K562 (cell line): Measurements from ENCODE around the gene IFFO2. TPM values are rescaled to one million over a fixed set of nuclear protein-coding genes. Genes with fewer than 3 reads are reported as not detected.

Experiments
- ATAC-seq: fragments of 200-7000 bp; cut with Tn5 transposase; 3 replicates; pipeline ENCODE4 v1.9.1; 2020; ENCODE audit warnings: moderate library complexity
- BruUV-seq: library from RNA; stranded (reverse); fragments of 400-500 nt; replicated peaks from 2 replicates; lab custom pipeline; 2021; lab: Mats Ljungman, UMichigan
- CTCF ChIA-PET: fragments of 300-600 bp; formaldehyde crosslinking; extraction: SDS; loops from one replicate; lab custom pipeline; 2021; ENCODE audit warnings: low intra/inter-chr PET ratio; lab: Yijun Ruan, JAX
- POLR2A ChIA-PET: fragments of 300-600, 350-650 bp; sonication (Branson Sonifier 250); formaldehyde crosslinking; extraction: SDS; loops from one replicate; lab custom pipeline; 2021; ENCODE audit warnings: antibody characterized with exemption, inconsistent platforms; lab: Yijun Ruan, JAX
- DNase-seq, 4 experiments: peaks; one replicate each; pipeline versions ENCODE4 v3.0.0 to v3.0.0-alpha.2; 2011 to 2018; ENCODE audit warnings: low spot score in 3 of 4, mixed read lengths in 3 of 4; ENCODE audit errors: extremely low read depth in 1 of 4
- FAIRE-seq: peaks from 2 replicates; lab custom pipeline; 2011; peaks lifted over from hg19 to GRCh38; lab: Jason Lieb, UNC
- H2AFZ ChIP-seq: 2 replicates; pipeline ENCODE4 v1.6.0; 2011; ENCODE audit warnings: low read depth, low read length, control low read depth, inconsistent platforms
- H3K27ac ChIP-seq: fragments of 200-600 bp; 3 replicates; pipeline ENCODE4 v1.8.0; 2011; ENCODE audit warnings: low read depth, mild to moderate bottlenecking, control low read depth, inconsistent platforms, low read length, moderate library complexity, mixed read lengths; ENCODE audit errors: extremely low read depth
- H3K27me3 ChIP-seq, 2 experiments: fragments of 300-600 bp in 1 of 2; 2 replicates in 1 of 2; 3 replicates in 1 of 2; pipeline versions ENCODE4 v1.6.0 to v1.8.0; 2011; ENCODE audit warnings: inconsistent platforms in 2 of 2, low read length in 2 of 2, mild to moderate bottlenecking in 1 of 2, mixed read lengths in 1 of 2, moderate library complexity in 1 of 2; ENCODE audit not compliant: control insufficient read depth in 2 of 2, insufficient read depth in 2 of 2
- H3K36me3 ChIP-seq: fragments of 300-600 bp; 3 replicates; pipeline ENCODE4 v1.8.0; 2011; ENCODE audit warnings: mild to moderate bottlenecking, low read length, inconsistent platforms; ENCODE audit not compliant: control insufficient read depth, insufficient read depth
- H3K4me1 ChIP-seq, 2 experiments: fragments of 200-600 bp in 1 of 2; replicated peaks in 1 of 2; 2 replicates in 1 of 2; 3 replicates in 1 of 2; pipeline versions ENCODE4 v1.5.1 to v1.8.0; 2011; ENCODE audit warnings: inconsistent platforms in 2 of 2, low read length in 2 of 2, mild to moderate bottlenecking in 1 of 2, mixed read lengths in 1 of 2, moderate library complexity in 1 of 2; ENCODE audit not compliant: control insufficient read depth in 2 of 2, insufficient read depth in 2 of 2
- H3K4me2 ChIP-seq: 2 replicates; pipeline ENCODE4 v1.6.1; 2011; ENCODE audit warnings: low read length, control low read depth, inconsistent platforms, mixed read lengths; ENCODE audit not compliant: insufficient read depth
- H3K4me3 ChIP-seq: fragments of 200-600 bp; sonication (generic), shearing (Covaris generic); 2 replicates; pipeline ENCODE4 v1.5.1; 2016; ENCODE audit warnings: control low read depth, inconsistent platforms
- H3K79me2 ChIP-seq: fragments of 200-600 bp; 3 replicates; pipeline ENCODE4 v1.8.0; 2011; ENCODE audit warnings: low read length, inconsistent platforms; ENCODE audit not compliant: control insufficient read depth, insufficient read depth
- H3K9ac ChIP-seq, 2 experiments: 2 replicates each; pipeline versions ENCODE4 v1.6.0 to v1.6.1; 2011; ENCODE audit warnings: low read depth in 2 of 2, low read length in 2 of 2, control low read depth in 1 of 2, inconsistent platforms in 1 of 2, mild to moderate bottlenecking in 1 of 2, mixed read lengths in 1 of 2; ENCODE audit not compliant: insufficient read depth in 1 of 2
- H3K9me1 ChIP-seq: one replicate; pipeline ENCODE4 v1.6.0; 2011; ENCODE audit warnings: inconsistent platforms, mild to moderate bottlenecking, low read length, moderate library complexity; ENCODE audit not compliant: control insufficient read depth, insufficient read depth
- H3K9me3 ChIP-seq: replicated peaks from 2 replicates; pipeline ENCODE4 v1.5.1; 2011; ENCODE audit warnings: low read depth, low read length, inconsistent platforms; ENCODE audit not compliant: control insufficient read depth, insufficient read depth
- H4K20me1 ChIP-seq: replicated peaks from 2 replicates; pipeline ENCODE4 v1.6.1; 2011; ENCODE audit warnings: low read length, inconsistent platforms, mixed read lengths; ENCODE audit not compliant: control insufficient read depth, insufficient read depth
- FOSL1 ChIP-seq: fragments of 200-800 bp; sonication (Bioruptor generic); conservative IDR thresholded peaks from 2 replicates; pipeline ENCODE4 v1.6.1; 2016; ENCODE audit warnings: missing genetic modification characterization, missing compliant biosample characterization
- HDAC8 ChIP-seq: fragments of 450-650 bp; IDR thresholded peaks from 2 replicates; pipeline ENCODE4 v1.6.1; 2016; ENCODE audit warnings: mild to moderate bottlenecking, missing genetic modification characterization, moderate library complexity, missing compliant biosample characterization
- HDGF ChIP-seq: fragments of 450-650 bp; IDR thresholded peaks from 2 replicates; pipeline ENCODE4 v1.6.1; 2016
- HNRNPK ChIP-seq: fragments of 200-400 bp; formaldehyde crosslinking; IDR thresholded peaks from one replicate; pipeline ENCODE4 v1.6.1; 2018; ENCODE audit warnings: mild to moderate bottlenecking, low read depth, low read length; ENCODE audit not compliant: poor library complexity, severe bottlenecking
- RAD21 ChIP-seq, 2 experiments: fragments of 250-450 bp in 1 of 2; fragments of 450-650 bp in 1 of 2; sonication (Bioruptor Pico) in 1 of 2; formaldehyde crosslinking in 1 of 2; IDR thresholded peaks in 1 of 2; conservative IDR thresholded peaks in 1 of 2; 2 replicates each; pipeline versions ENCODE4 v1.4.0 to v1.8.0; 2020 to 2022; ENCODE audit warnings: mild to moderate bottlenecking in 2 of 2, moderate library complexity in 1 of 2
- SNRNP70 ChIP-seq: fragments of 200-400 bp; formaldehyde crosslinking; optimal IDR thresholded peaks from 2 replicates; pipeline ENCODE3; 2017; ENCODE audit warnings: low read depth, low read length
- TBL1XR1 ChIP-seq, 2 experiments: IDR thresholded peaks; 2 replicates each; pipeline ENCODE4 v1.6.1; 2012; ENCODE audit warnings: improper control_type of control experiment in 2 of 2, low read length in 2 of 2, mild to moderate bottlenecking in 1 of 2
- TRIM24 ChIP-seq, 2 experiments: fragments of 450-650 bp; IDR thresholded peaks; 2 replicates each; pipeline ENCODE4 v1.6.1; 2016
- TSHZ1 ChIP-seq: fragments of 250-450 bp; sonication (Bioruptor Pico); IDR thresholded peaks from 2 replicates; pipeline ENCODE4 v1.4.0; 2020; ENCODE audit warnings: mild to moderate bottlenecking, moderate library complexity
- ZNF143 ChIP-seq: sonication (generic); formaldehyde crosslinking; IDR thresholded peaks from 2 replicates; pipeline ENCODE4 v1.9.0; 2022; ENCODE audit warnings: mild to moderate bottlenecking, missing genetic modification reagents
- WGBS: fragments of 100-300 bp; shearing (Covaris generic); methylation state at CpG from one replicate; pipeline ENCODE4 v1.1.6; 2016; ENCODE audit warnings: low coverage, mixed read lengths; ENCODE audit not compliant: insufficient coverage; ENCODE audit errors: missing lambda C conversion rate; 5-methylcytosine and 5-hydroxymethylcytosine counted together
- in situ Hi-C: fragments of 300-500 bp; cut with MboI; formaldehyde crosslinking; loops from 4 replicates; pipeline ENCODE4 v1.15.0; 2018; ENCODE audit warnings: inconsistent platforms, mixed read lengths
- intact Hi-C: fragments of 100-400 bp; cut with micrococcal nuclease; formaldehyde crosslinking; loops from 2 replicates; pipeline ENCODE4 v1.14.2; 2022
- polyA plus RNA-seq, 8 experiments: library from polyadenylated mRNA; depleted of rRNA in 4 of 8; stranded (reverse) in 5 of 8; unstranded in 3 of 8; fragments of >200 nt; fragmentation: Nextera tagmentation in 2 of 8; fragmentation: Illumina TruSeq in 1 of 8; extraction: Ambion mirVana in 2 of 8; extraction: Trizol in 1 of 8; gene quantifications; 2 replicates each; pipeline versions ENCODE4 v1.2.1 to v1.2.3, GENCODE V29; 2011 to 2014; ENCODE audit warnings: inconsistent platforms in 1 of 8, missing spikeins in 1 of 8
- total RNA-seq, 7 experiments: library from RNA; depleted of rRNA in 6 of 7; stranded (reverse); fragments of >200 nt in 6 of 7; fragmentation: Illumina TruSeq in 2 of 7; extraction: Trizol in 2 of 7; gene quantifications; 2 replicates each; pipeline versions ENCODE4 v1.2.1 to v1.2.3, GENCODE V29; 2011 to 2021; ENCODE audit warnings: low replicate concordance in 1 of 7

The IFFO2 gene
- total and polyA plus RNA-seq, 9 of the 15 experiments (the other 6 are each of a cell fraction or from before 2014, with no cell fraction given), result 0.15 to 1.0 (median 0.44) TPM; not detected in 2

- no peak overlapping the region for H3K9ac ChIP-seq
- H2AFZ ChIP-seq, result no peak overlapping the region
- no peak for DNase-seq
- WGBS, result 21% methylated on average over 4 of the region's 4 CpGs
- H3K36me3 ChIP-seq, result peaks cover 12% of the 10 kb centered on the region; the same call in 1 of the 3 replicates
- in situ Hi-C loops, result loop anchor here (10.0 kb wide), 2 partner anchors 360 to 770 kb away; no protein-coding TSS in a partner anchor
- ChIA-PET CTCF (interaction anchor here (0.7 to 7.0 kb wide), 7 partner anchors 18 to 766 kb away, joined by 3 to 108 read pairs (median 5); partner anchors contain the start of gene ALDH4A1), POLR2A (interaction anchor here (0.6 to 1.1 kb wide), 5 partner anchors 9 to 358 kb away, joined by 3 to 5 read pairs (median 3); no protein-coding TSS in a partner anchor)
- no TSS peak for BruUV-seq
- H3K27me3 ChIP-seq, result no peaks in the 10 kb centered on the region
- 0 out of 2 replicates have a peak, but pooled peaks have one; percentile 4 for TF ChIP-seq HDGF
- no peak for TF ChIP-seq TBL1XR1 (IDR thresholded peaks at IDR 0.05; ENCODE audit: low read length in 2 of 2)
- no peak for FAIRE-seq
- intact Hi-C loops, result loop anchor here (1.0 kb wide), 1 partner anchor 29 kb away; no protein-coding TSS in a partner anchor
- H3K4me3 ChIP-seq, result no peak overlapping the region
- H3K9me3 ChIP-seq, result no peaks in the 10 kb centered on the region
- H3K4me1 ChIP-seq, result peaks cover 0 to 13% of the 10 kb centered on the region in 2 experiments; a peak in 1 of 5 replicates
- H3K79me2 ChIP-seq, result no peaks in the 10 kb centered on the region
- no peaks in the 10 kb centered on the region for H3K9me1 ChIP-seq
- no peak overlapping the region for H3K4me2 ChIP-seq
- H4K20me1 ChIP-seq, result peaks cover 3% of the 10 kb centered on the region; the same call in 1 of the 2 replicates
- peak; percentile 25; the same call in 2 of the 3 replicates for ATAC-seq
- H3K27ac ChIP-seq, result no peak overlapping the region
Observed at GRCh38 chr1:18884419-18884717, 72.1 kb downstream of the IFFO2 start.

- no TSS peak for BruUV-seq
- no peaks in the 10 kb centered on the region for H3K9me3 ChIP-seq
- H3K4me1 ChIP-seq, result peaks cover 0 to 15% of the 10 kb centered on the region in 2 experiments; a peak in 1 of 5 replicates
- DNase-seq, result peak; percentile 79 to 82 (median 82)
- peak; percentile 97 for FAIRE-seq
- H3K27ac ChIP-seq, result no peak overlapping the region
- POLR2A ChIA-PET, result interaction anchor here (0.6 to 0.7 kb wide), 3 partner anchors 9 to 76 kb away, joined by 3 to 4 read pairs (median 4); no protein-coding TSS in a partner anchor
- H3K27me3 ChIP-seq, result no peaks in the 10 kb centered on the region
- no peak overlapping the region for H3K9ac ChIP-seq
- peak; percentile 94 for ATAC-seq
- no peak overlapping the region for H3K4me2 ChIP-seq
- no peak overlapping the region for H2AFZ ChIP-seq
- in situ Hi-C loops, result loop anchor here (10.0 kb wide), 2 partner anchors 361 to 771 kb away; no protein-coding TSS in a partner anchor
- WGBS, result 28% methylated on average over 14 of the region's 14 CpGs
- peaks cover 12% of the 10 kb centered on the region; the same call in 1 of the 3 replicates for H3K36me3 ChIP-seq
- CTCF ChIA-PET, result interaction anchor here (0.6 to 7.0 kb wide), 7 partner anchors 19 to 767 kb away, joined by 3 to 108 read pairs (median 5); partner anchors contain the start of gene ALDH4A1
- no peaks in the 10 kb centered on the region for H3K9me1 ChIP-seq
- intact Hi-C loops, result loop anchor here (1.0 kb wide), 1 partner anchor 29 kb away; no protein-coding TSS in a partner anchor
- no peak overlapping the region for H3K4me3 ChIP-seq
- H4K20me1 ChIP-seq, result peaks cover 3% of the 10 kb centered on the region; the same call in 1 of the 2 replicates
- H3K79me2 ChIP-seq, result no peaks in the 10 kb centered on the region
- TF ChIP-seq TSHZ1 (CRISPR knock-in tag), result no peak
- no peak for TF ChIP-seq FOSL1
- TF ChIP-seq SNRNP70, result no peak
- no peak for TF ChIP-seq HNRNPK
- peak; percentile 90 to 97 for TF ChIP-seq RAD21 (CRISPR knock-in tag; conservative IDR thresholded peaks at IDR 0.05 in 1 of 2, IDR thresholded peaks at IDR 0.05 in 1 of 2)
- no peak for TF ChIP-seq TRIM24 (IDR thresholded peaks at IDR 0.05)
- TF ChIP-seq HDAC8, result no peak
- no peak for TF ChIP-seq ZNF143
Observed at GRCh38 chr1:18883636-18884418, 72.6 kb downstream of the IFFO2 start.
